H1 (cell line): ENCODE data around the gene OR51B4. TPM values are rescaled to one million over a fixed set of nuclear protein-coding genes. Genes with fewer than 3 reads are reported as not detected.
A peak's percentile ranks its signal among the peaks of the same experiment; 100 is the strongest.

Experiments used
- CTCF ChIA-PET: fragments of 300-600 bp; sonication (Branson Sonifier 250); formaldehyde crosslinking; loops from one replicate; lab custom pipeline; 2021; ENCODE audit not compliant: partially characterized antibody; lab: Charles Lee
- POLR2A ChIA-PET: fragments of 300-600 bp; sonication (Branson Sonifier 250); formaldehyde crosslinking; loops from one replicate; lab custom pipeline; 2021; ENCODE audit warnings: inconsistent platforms; ENCODE audit not compliant: partially characterized antibody; lab: Charles Lee
- DNase-seq, 2 experiments: peaks; one replicate each; pipeline versions ENCODE4 v3.0.0 to v3.0.0-alpha.2; 2010 to 2022; ENCODE audit warnings: low spot score in 2 of 2, low read depth in 1 of 2, mixed read lengths in 1 of 2
- FAIRE-seq: peaks from 2 replicates; lab custom pipeline; 2011; peaks lifted over from hg19 to GRCh38; lab: Jason Lieb, UNC
- H2AFZ ChIP-seq: 2 replicates; pipeline ENCODE4 v1.8.1; 2012; ENCODE audit warnings: low read length, inconsistent platforms
- H2AK5ac ChIP-seq: 2 replicates; pipeline ENCODE4 v1.6.1; 2013; ENCODE audit warnings: low read depth, low read length
- H2BK120ac ChIP-seq: replicated peaks from 2 replicates; pipeline ENCODE3; 2013; ENCODE audit warnings: low read depth, low read length, inconsistent platforms
- H2BK12ac ChIP-seq: 2 replicates; pipeline ENCODE4 v1.6.1; 2013; ENCODE audit warnings: low read depth, low read length
- H2BK15ac ChIP-seq: 2 replicates; pipeline ENCODE4 v1.6.1; 2013; ENCODE audit warnings: low read length
- H2BK20ac ChIP-seq: 2 replicates; pipeline ENCODE4 v1.6.1; 2013; ENCODE audit warnings: low read length
- H2BK5ac ChIP-seq: 2 replicates; pipeline ENCODE4 v1.6.1; 2013; ENCODE audit warnings: low read depth, low read length
- H3K14ac ChIP-seq: 2 replicates; pipeline ENCODE4 v1.6.1; 2013; ENCODE audit warnings: inconsistent platforms; ENCODE audit not compliant: insufficient read length
- H3K18ac ChIP-seq: 2 replicates; pipeline ENCODE4 v1.6.1; 2013; ENCODE audit warnings: low read length; ENCODE audit errors: extremely low read depth
- H3K23ac ChIP-seq: 2 replicates; pipeline ENCODE4 v1.6.1; 2013; ENCODE audit warnings: inconsistent platforms; ENCODE audit not compliant: insufficient read length
- H3K23me2 ChIP-seq: 2 replicates; pipeline ENCODE4 v1.6.1; 2013; ENCODE audit warnings: low read depth, low read length
- H3K27ac ChIP-seq: 2 replicates; pipeline ENCODE4 v1.6.1; 2011; ENCODE audit warnings: low read depth, low read length, inconsistent platforms
- H3K27me3 ChIP-seq, 4 experiments: replicated peaks in 1 of 4; 1 replicate in 1 of 4; 2 replicates in 3 of 4; pipeline versions ENCODE4 v1.6.1 to v1.8.1; 2011 to 2013; ENCODE audit warnings: low read length in 3 of 4, mild to moderate bottlenecking in 3 of 4, inconsistent platforms in 2 of 4, mixed read lengths in 2 of 4, moderate library complexity in 1 of 4; ENCODE audit not compliant: control insufficient read depth in 3 of 4, insufficient read depth in 3 of 4; ENCODE audit errors: extremely low read depth in 1 of 4
- H3K36me3 ChIP-seq, 4 experiments: 2 replicates each; pipeline versions ENCODE4 v1.6.1 to v1.8.1; 2011 to 2013; ENCODE audit warnings: mild to moderate bottlenecking in 4 of 4, low read length in 3 of 4, moderate library complexity in 2 of 4, control low read depth in 1 of 4, inconsistent platforms in 1 of 4; ENCODE audit not compliant: insufficient read depth in 4 of 4, control insufficient read depth in 2 of 4
- H3K4ac ChIP-seq: replicated peaks from 2 replicates; pipeline ENCODE3; 2013; ENCODE audit warnings: low read length, low read depth, mixed read lengths, inconsistent platforms; ENCODE audit not compliant: insufficient read length
- H3K4me1 ChIP-seq, 4 experiments: replicated peaks in 1 of 4; 1 replicate in 1 of 4; 2 replicates in 3 of 4; pipeline versions ENCODE4 v1.6.1 to v1.8.1; 2011 to 2013; ENCODE audit warnings: low read length in 3 of 4, inconsistent platforms in 2 of 4, mixed read lengths in 1 of 4; ENCODE audit not compliant: insufficient read depth in 4 of 4, control insufficient read depth in 3 of 4
- H3K4me2 ChIP-seq, 2 experiments: 2 replicates each; pipeline versions ENCODE4 v1.6.1 to v1.8.1; 2011 to 2013; ENCODE audit warnings: low read depth in 2 of 2, low read length in 2 of 2, control low read depth in 1 of 2, inconsistent platforms in 1 of 2, mild to moderate bottlenecking in 1 of 2; ENCODE audit not compliant: insufficient read depth in 1 of 2
- H3K4me3 ChIP-seq, 4 experiments: fragments of 200-600, 300-600 bp in 1 of 4; sonication (generic), shearing (Covaris generic), sonication (Bioruptor Twin) in 1 of 4; 2 replicates each; pipeline versions ENCODE4 v1.5.1 to v1.8.1; 2011 to 2016; ENCODE audit warnings: low read length in 4 of 4, low read depth in 3 of 4, control low read depth in 2 of 4, inconsistent platforms in 2 of 4, mild to moderate bottlenecking in 2 of 4, mixed read lengths in 1 of 4, moderate library complexity in 1 of 4; ENCODE audit not compliant: insufficient read depth in 2 of 4; ENCODE audit errors: extremely low read depth in 1 of 4
- H3K56ac ChIP-seq: replicated peaks from 2 replicates; pipeline ENCODE3; 2013; ENCODE audit warnings: low read depth, mild to moderate bottlenecking, mixed read lengths, low read length, inconsistent platforms; ENCODE audit not compliant: insufficient read length
- H3K79me1 ChIP-seq: 2 replicates; pipeline ENCODE4 v1.6.1; 2013; ENCODE audit warnings: low read depth, low read length, control low read depth
- H3K79me2 ChIP-seq, 2 experiments: 2 replicates each; pipeline versions ENCODE4 v1.6.1 to v1.8.1; 2012 to 2013; ENCODE audit warnings: low read length in 2 of 2, mild to moderate bottlenecking in 2 of 2, inconsistent platforms in 1 of 2; ENCODE audit not compliant: insufficient read depth in 2 of 2, control insufficient read depth in 1 of 2
- H3K9ac ChIP-seq, 4 experiments: replicated peaks in 1 of 4; 1 replicate in 1 of 4; 2 replicates in 3 of 4; pipeline versions ENCODE4 v1.6.1 to v1.8.1; 2011 to 2013; ENCODE audit warnings: low read depth in 3 of 4, low read length in 3 of 4, control low read depth in 2 of 4, mild to moderate bottlenecking in 2 of 4, moderate library complexity in 2 of 4, inconsistent platforms in 1 of 4; ENCODE audit errors: extremely low read depth in 1 of 4
- H3K9me3 ChIP-seq, 2 experiments: 2 replicates each; pipeline versions ENCODE4 v1.6.1 to v1.8.1; 2012 to 2013; ENCODE audit warnings: mild to moderate bottlenecking in 2 of 2, moderate library complexity in 2 of 2, control low read depth in 1 of 2, inconsistent platforms in 1 of 2, low read depth in 1 of 2, low read length in 1 of 2, mixed read lengths in 1 of 2; ENCODE audit not compliant: insufficient read depth in 2 of 2
- H4K20me1 ChIP-seq, 2 experiments: replicated peaks in 1 of 2; 2 replicates each; pipeline versions ENCODE3 to v1.8.1; 2011 to 2013; ENCODE audit warnings: inconsistent platforms in 2 of 2, low read length in 2 of 2, mild to moderate bottlenecking in 1 of 2; ENCODE audit not compliant: insufficient read depth in 2 of 2, control insufficient read depth in 1 of 2
- H4K5ac ChIP-seq: 2 replicates; pipeline ENCODE4 v1.6.1; 2013; ENCODE audit warnings: low read length, low read depth, mixed read lengths, inconsistent platforms; ENCODE audit not compliant: insufficient read length
- H4K8ac ChIP-seq: 2 replicates; pipeline ENCODE4 v1.8.0; 2013; ENCODE audit warnings: mild to moderate bottlenecking, moderate library complexity, low read length, inconsistent platforms; ENCODE audit not compliant: insufficient read depth; ENCODE audit errors: extremely low read depth
- H4K91ac ChIP-seq: replicated peaks from 2 replicates; pipeline ENCODE3; 2013; ENCODE audit warnings: low read length, mixed read lengths, inconsistent platforms; ENCODE audit not compliant: insufficient read length
- CEBPB ChIP-seq: IDR thresholded peaks from 2 replicates; pipeline ENCODE4 v1.6.1; 2012; ENCODE audit warnings: low read depth, low read length
- WGBS, 2 experiments: shearing (Covaris generic) in 1 of 2; methylation state at CpG; one replicate each; pipeline versions ENCODE4 v1.1.6 to v1.1.7; 2013 to 2015; ENCODE audit warnings: low lambda C conversion rate in 2 of 2, mixed read lengths in 2 of 2, inconsistent platforms in 1 of 2, low coverage in 1 of 2, missing lambda C conversion rate in 1 of 2; ENCODE audit not compliant: insufficient replicate concordance in 2 of 2, insufficient coverage in 1 of 2, insufficient read length in 1 of 2; ENCODE audit errors: extremely low coverage in 1 of 2, missing lambda C conversion rate in 1 of 2; 5-methylcytosine and 5-hydroxymethylcytosine counted together
- polyA plus RNA-seq, 7 experiments: library from polyadenylated mRNA; depleted of rRNA in 3 of 7; stranded (reverse) in 5 of 7; unstranded in 2 of 7; fragments of >200 nt in 5 of 7; fragments of 200-250 nt in 2 of 7; gene quantifications; 1 replicate in 5 of 7; 2 replicates in 1 of 7; 4 replicates in 1 of 7; pipeline versions ENCODE4 v1.2.1 to v1.2.3, GENCODE V29; 2011 to 2013; ENCODE audit warnings: missing spikeins in 2 of 7, mixed read lengths in 2 of 7
- total RNA-seq: library from RNA; stranded (reverse); fragmentation: NEBNext Ultra II Directional; extraction: Animal tissue kit (Norgen Biotek cat#: 25700); gene quantifications from 2 replicates; pipeline ENCODE4 v1.2.1, GENCODE V29; 2021
- TF ChIP-seq, protein P1 (sequence below): IDR thresholded peaks from 2 replicates; pipeline ENCODE4 v1.6.1; 2012; ENCODE audit warnings: inconsistent platforms
- TF ChIP-seq, protein P2 (sequence below): IDR thresholded peaks from 2 replicates; pipeline ENCODE4 v1.6.1; 2012; ENCODE audit warnings: inconsistent platforms

Gene OR51B4
- total and polyA plus RNA-seq, 2 of the 8 experiments (the other 6 are each of a cell fraction or from before 2014, with no cell fraction given): not detected

GRCh38 chr11:5258543-5259262 is 43.0 kb downstream of the OR51B4 start:
- ChIA-PET CTCF (no interaction called here), POLR2A (no interaction called here)
- FAIRE-seq (no peak), DNase-seq (no peak)
- Histone ChIP-seq H3K9me3 (no peaks in the 10 kb centered on the region), H3K4ac (no peak overlapping the region), H3K23ac (no peak overlapping the region), H4K5ac (no peak overlapping the region), H3K4me2 (no peak overlapping the region; a peak in 1 of 4 replicates), H2BK5ac (no peak overlapping the region), H3K79me1 (no peaks in the 10 kb centered on the region), H3K14ac (no peak overlapping the region), H2BK20ac (peak overlapping the region; percentile 8; the same call in 1 of the 2 replicates), H3K27me3 (peaks cover 0 to 1% (median 0%) of the 10 kb centered on the region in 4 experiments; a peak in 2 of 7 replicates), H2BK15ac (0 out of 2 replicates have a peak overlapping the region, but pooled peaks have one; percentile 2), H4K8ac (no peak overlapping the region), H3K23me2 (no peaks in the 10 kb centered on the region), H3K9ac (no peak overlapping the region), H3K79me2 (no peaks in the 10 kb centered on the region), H2AFZ (no peak overlapping the region), H2BK120ac (no peak overlapping the region), H3K18ac (peak overlapping the region; percentile 68), H3K56ac (no peak overlapping the region), H2AK5ac (peak overlapping the region; percentile 54; the same call in 1 of the 2 replicates), H3K4me3 (no peak overlapping the region), H3K36me3 (no peaks in the 10 kb centered on the region), H3K27ac (no peak overlapping the region), H2BK12ac (peak overlapping the region; percentile 70), H4K91ac (no peak overlapping the region), H4K20me1 (no peaks in the 10 kb centered on the region), H3K4me1 (peaks cover 3 to 11% (median 5%) of the 10 kb centered on the region in 4 experiments; a peak in 6 of 7 replicates)
- WGBS, 2 experiments: 97% methylated on average over 6 of the region's 7 CpGs; no CpG with 5 or more reads in 1 of the 2 experiments
- TF ChIP-seq CEBPB: no peak
- TF ChIP-seq, protein P1, sequence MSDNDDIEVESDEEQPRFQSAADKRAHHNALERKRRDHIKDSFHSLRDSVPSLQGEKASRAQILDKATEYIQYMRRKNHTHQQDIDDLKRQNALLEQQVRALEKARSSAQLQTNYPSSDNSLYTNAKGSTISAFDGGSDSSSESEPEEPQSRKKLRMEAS: peak; percentile 70
- TF ChIP-seq, protein P2, sequence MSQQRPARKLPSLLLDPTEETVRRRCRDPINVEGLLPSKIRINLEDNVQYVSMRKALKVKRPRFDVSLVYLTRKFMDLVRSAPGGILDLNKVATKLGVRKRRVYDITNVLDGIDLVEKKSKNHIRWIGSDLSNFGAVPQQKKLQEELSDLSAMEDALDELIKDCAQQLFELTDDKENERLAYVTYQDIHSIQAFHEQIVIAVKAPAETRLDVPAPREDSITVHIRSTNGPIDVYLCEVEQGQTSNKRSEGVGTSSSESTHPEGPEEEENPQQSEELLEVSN: peak; percentile 68; the same call in 1 of the 2 replicates
